ENCODE data around the gene LUC7L3. TPM values are rescaled to one million over a fixed set of nuclear protein-coding genes. Genes with fewer than 3 reads are reported as not detected.

Gene LUC7L3, protein sequence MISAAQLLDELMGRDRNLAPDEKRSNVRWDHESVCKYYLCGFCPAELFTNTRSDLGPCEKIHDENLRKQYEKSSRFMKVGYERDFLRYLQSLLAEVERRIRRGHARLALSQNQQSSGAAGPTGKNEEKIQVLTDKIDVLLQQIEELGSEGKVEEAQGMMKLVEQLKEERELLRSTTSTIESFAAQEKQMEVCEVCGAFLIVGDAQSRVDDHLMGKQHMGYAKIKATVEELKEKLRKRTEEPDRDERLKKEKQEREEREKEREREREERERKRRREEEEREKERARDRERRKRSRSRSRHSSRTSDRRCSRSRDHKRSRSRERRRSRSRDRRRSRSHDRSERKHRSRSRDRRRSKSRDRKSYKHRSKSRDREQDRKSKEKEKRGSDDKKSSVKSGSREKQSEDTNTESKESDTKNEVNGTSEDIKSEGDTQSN
- total RNA-seq, result 10 to 100 TPM; 31.6 to 70.2 (median 51.6) TPM

DNA sequence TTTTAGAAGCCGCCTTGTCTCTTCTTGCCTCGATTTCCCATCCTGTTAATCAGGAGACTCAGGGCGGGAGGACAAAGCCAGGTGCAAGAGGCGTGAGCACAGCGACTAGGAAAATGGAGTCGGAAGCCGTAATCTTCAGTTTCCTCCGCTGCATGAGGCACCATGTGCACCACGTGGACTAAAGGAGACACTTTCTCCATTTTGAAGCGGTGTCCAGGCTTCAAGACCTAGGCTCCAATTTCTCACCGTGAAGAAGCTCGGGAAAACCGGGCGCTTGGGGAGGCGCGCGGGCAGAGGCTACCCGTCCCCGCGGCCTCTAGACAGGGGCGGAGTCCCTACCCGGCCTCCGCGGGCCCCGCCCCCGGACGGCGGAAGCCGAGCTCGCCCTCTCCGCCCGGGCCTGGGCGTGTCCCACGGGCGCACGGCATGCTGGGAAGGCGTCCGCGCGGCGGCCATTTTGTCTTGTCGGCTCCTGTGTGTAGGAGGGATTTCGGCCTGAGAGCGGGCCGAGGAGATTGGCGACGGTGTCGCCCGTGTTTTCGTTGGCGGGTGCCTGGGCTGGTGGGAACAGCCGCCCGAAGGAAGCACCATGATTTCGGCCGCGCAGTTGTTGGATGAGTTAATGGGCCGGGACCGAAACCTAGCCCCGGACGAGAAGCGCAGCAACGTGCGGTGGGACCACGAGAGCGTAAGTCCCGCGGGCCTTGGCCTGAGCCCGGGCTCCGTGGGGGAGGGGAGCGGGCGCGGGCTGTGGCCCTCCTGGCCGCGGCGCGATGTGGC, at the start of gene LUC7L3:
Gene LUC7L3, plus strand, starts transcription at position 460 of the 780 bp plus-strand sequence. Its CDS starts 130 bp downstream, at position 590.
- intact Hi-C loops (cut with DNase I; ENCODE audit: low total_unique reads), result no loop called here
- peak; percentile 89 to 98 for DNase-seq (ENCODE audit: low spot score in 2 of 2)
- TF ChIP-seq POLR2A (IDR thresholded peaks at IDR 0.05), result peak in 1 of 2 donors; percentile 43
- TF ChIP-seq CTCF (IDR thresholded peaks at IDR 0.05), result no peak
- H3K4me3 ChIP-seq (ENCODE audit: low read depth, poor library complexity, severe bottlenecking), result peak within 1 kb of the TSS; percentile 96
- whole genome bisulfite sequencing, 2 donors, result 1 to 2% methylated on average over 40 to 63 of the region's 76 CpGs

DNA sequence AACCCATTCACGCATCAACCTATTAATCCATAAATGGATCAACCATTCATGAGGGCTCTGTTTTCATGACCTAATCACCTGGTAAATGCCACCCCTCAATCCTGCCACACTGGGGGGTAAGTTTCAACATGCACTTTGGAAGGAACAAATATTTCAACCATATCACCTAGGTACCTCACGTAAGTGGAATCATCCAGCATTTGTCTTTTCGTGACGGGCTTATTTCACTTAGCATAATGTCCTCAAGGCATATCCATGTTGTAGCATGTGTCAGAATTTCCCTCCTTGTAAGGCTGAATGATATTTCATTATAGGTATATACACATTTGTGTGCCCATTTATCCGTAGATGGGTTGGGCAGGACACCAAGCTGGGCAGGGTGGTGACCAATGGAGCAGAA, 47.3 kb upstream of the LUC7L3 start:
- no peak overlapping the region for H3K4me3 ChIP-seq (ENCODE audit: low read depth, poor library complexity, severe bottlenecking)
- WGBS, 2 donors, result 79 to 81% methylated on average over 5 of the region's 5 CpGs
- DNase-seq (ENCODE audit: low spot score in 2 of 2), result no peak
- no peak for TF ChIP-seq CTCF (IDR thresholded peaks at IDR 0.05)
- TF ChIP-seq POLR2A (IDR thresholded peaks at IDR 0.05), result no peak
- intact Hi-C loops (cut with DNase I; ENCODE audit: low total_unique reads), result no loop called here

DNA sequence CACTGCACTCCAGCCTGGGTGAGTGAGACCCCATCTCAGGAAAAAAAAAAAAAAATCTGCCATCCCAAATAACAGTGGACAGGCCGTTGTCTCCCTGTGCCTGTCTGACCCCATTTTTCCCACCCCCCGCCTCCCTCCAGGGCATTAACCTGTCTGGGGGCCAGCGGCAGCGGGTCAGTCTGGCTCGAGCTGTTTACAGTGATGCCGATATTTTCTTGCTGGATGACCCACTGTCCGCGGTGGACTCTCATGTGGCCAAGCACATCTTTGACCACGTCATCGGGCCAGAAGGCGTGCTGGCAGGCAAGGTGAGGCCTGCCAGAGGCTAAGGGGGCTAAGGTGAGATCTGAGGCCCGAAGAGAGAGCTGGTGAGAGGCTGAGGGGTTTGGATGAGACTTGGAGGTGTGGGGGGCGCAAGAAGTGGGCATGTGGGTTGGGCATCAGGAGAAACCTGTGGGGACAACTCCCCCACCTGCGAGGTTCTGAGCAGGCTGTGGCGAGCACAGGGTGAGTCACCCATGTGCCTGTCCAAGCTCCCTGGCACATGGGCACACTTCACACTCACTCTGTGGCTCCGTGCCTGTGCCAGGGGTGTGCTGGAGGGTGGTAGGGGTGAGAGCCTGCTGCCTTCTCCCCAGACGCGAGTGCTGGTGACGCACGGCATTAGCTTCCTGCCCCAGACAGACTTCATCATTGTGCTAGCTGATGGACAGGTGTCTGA, 46.4 kb upstream of the LUC7L3 start:
- intact Hi-C loops (cut with DNase I; ENCODE audit: low total_unique reads), result no loop called here
- peak in 1 of 2 donors; percentile 40 for DNase-seq (ENCODE audit: low spot score in 2 of 2)
- TF ChIP-seq POLR2A (IDR thresholded peaks at IDR 0.05), result no peak
- TF ChIP-seq CTCF (IDR thresholded peaks at IDR 0.05), result no peak
- H3K4me3 ChIP-seq (ENCODE audit: low read depth, poor library complexity, severe bottlenecking), result no peak overlapping the region
- WGBS, 2 donors, result 44 to 63% methylated on average over 14 to 20 of the region's 20 CpGs

GRCh38 chr17:50675190-50675589, 44.2 kb upstream of the LUC7L3 start:
- no peak for DNase-seq (ENCODE audit: low spot score in 2 of 2)
- intact Hi-C loops (cut with DNase I; ENCODE audit: low total_unique reads), result no loop called here
- TF ChIP-seq CTCF (IDR thresholded peaks at IDR 0.05) (no peak), POLR2A (IDR thresholded peaks at IDR 0.05) (no peak)
- WGBS, 2 donors, result 73 to 79% methylated on average over 3 of the region's 3 CpGs
- no peak overlapping the region for H3K4me3 ChIP-seq (ENCODE audit: low read depth, poor library complexity, severe bottlenecking)

DNA sequence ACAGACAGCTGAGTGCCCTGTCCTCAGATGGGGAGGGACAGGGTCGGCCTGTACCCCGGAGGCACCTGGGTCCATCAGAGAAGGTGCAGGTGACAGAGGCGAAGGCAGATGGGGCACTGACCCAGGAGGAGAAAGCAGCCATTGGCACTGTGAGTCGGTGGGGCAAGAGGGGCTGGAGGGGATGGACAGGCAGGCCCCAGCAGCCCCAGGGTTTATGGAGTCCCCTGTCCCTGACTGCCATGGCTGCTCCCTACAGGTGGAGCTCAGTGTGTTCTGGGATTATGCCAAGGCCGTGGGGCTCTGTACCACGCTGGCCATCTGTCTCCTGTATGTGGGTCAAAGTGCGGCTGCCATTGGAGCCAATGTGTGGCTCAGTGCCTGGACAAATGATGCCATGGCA, 43.8 kb upstream of the LUC7L3 start:
- 82 to 90% methylated on average over 6 to 7 of the region's 7 CpGs for WGBS, 2 donors
- intact Hi-C loops (cut with DNase I; ENCODE audit: low total_unique reads), result no loop called here
- TF ChIP-seq CTCF (IDR thresholded peaks at IDR 0.05), result no peak
- no peak for TF ChIP-seq POLR2A (IDR thresholded peaks at IDR 0.05)
- DNase-seq (ENCODE audit: low spot score in 2 of 2), result peak in 1 of 2 donors; percentile 81
- H3K4me3 ChIP-seq (ENCODE audit: low read depth, poor library complexity, severe bottlenecking), result no peak overlapping the region

Measured in lower leg skin (tissue), 4 donors.